GM12892 (cell line): ENCODE data around the gene DCC.

Experiments
- POLR2A ChIP-seq: IDR thresholded peaks from 2 replicates; pipeline ENCODE4 v1.6.1; 2011; ENCODE audit warnings: low read depth, low read length, control low read depth
- POLR2AphosphoS5 ChIP-seq: IDR thresholded peaks from 2 replicates; pipeline ENCODE4 v1.6.1; 2011; ENCODE audit warnings: low read depth, low read length, control low read depth

DNA sequence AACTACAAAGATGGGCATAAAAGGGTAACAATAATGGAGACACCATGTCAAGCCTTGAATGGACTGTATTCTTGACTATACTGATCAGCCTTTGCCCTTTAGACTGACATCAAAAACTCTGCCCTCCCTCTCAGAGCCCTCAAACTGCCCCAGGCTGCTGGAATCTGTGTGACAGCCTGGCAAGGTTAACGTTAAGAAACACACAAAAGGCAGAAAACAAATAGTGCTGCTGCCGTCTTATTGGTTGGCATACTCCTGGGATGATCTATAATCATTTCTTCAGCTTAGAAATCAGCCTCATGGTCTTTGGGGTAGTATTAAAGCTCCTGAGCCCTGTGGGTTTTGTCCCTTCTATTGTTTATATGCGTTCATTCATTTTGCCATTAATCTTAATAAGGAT is 338.0 kb downstream of the DCC start:
- no peak for TF ChIP-seq POLR2AphosphoS5
- no peak for TF ChIP-seq POLR2A
